GM23338 (cell line): ENCODE data around the gene CNPY4.

Experiments used
- CREB1 ChIP-seq: fragments of 250-450 bp; sonication (Bioruptor Pico); IDR thresholded peaks from 2 replicates; pipeline ENCODE4 v1.5.0; 2020; ENCODE audit warnings: low read depth, mild to moderate bottlenecking, moderate library complexity
- EZH2 ChIP-seq: fragments of 200-600 bp; sonication (generic); IDR thresholded peaks from one replicate; pipeline ENCODE4 v1.8.0; 2017; ENCODE audit warnings: antibody characterized with exemption, mild to moderate bottlenecking, low read depth; ENCODE audit not compliant: unreplicated experiment
- EZH2phosphoT487 ChIP-seq: fragments of 200-600 bp; sonication (generic); IDR thresholded peaks from one replicate; pipeline ENCODE4 v1.8.1; 2018; ENCODE audit warnings: antibody characterized with exemption; ENCODE audit not compliant: unreplicated experiment
- JUNB ChIP-seq: IDR thresholded peaks from one replicate; pipeline ENCODE4 v1.6.1; 2016; ENCODE audit warnings: antibody characterized with exemption; ENCODE audit not compliant: unreplicated experiment
- NANOG ChIP-seq: IDR thresholded peaks from 2 replicates; pipeline ENCODE4 v1.6.1; 2016; ENCODE audit warnings: antibody characterized with exemption, borderline replicate concordance
- POLR2AphosphoS5 ChIP-seq: IDR thresholded peaks from 2 replicates; pipeline ENCODE4 v1.6.1; 2016; ENCODE audit warnings: antibody characterized with exemption, low read depth
- STAT1 ChIP-seq: IDR thresholded peaks from one replicate; pipeline ENCODE4 v1.6.1; 2016; ENCODE audit warnings: antibody characterized with exemption; ENCODE audit not compliant: unreplicated experiment
- ZNF114 ChIP-seq: fragments of 250-450 bp; sonication (Bioruptor Pico); IDR thresholded peaks from 2 replicates; pipeline ENCODE4 v1.5.0; 2020; ENCODE audit warnings: mild to moderate bottlenecking, moderate library complexity
- ZNF331 ChIP-seq: fragments of 250-450 bp; sonication (Bioruptor Pico); IDR thresholded peaks from 2 replicates; pipeline ENCODE4 v1.5.0; 2020; ENCODE audit warnings: low read depth, mild to moderate bottlenecking, moderate library complexity
- TF ChIP-seq, protein P1 (sequence below), 2 experiments: fragments of 200-600 bp in 1 of 2; sonication (generic) in 1 of 2; conservative IDR thresholded peaks; 2 replicates each; pipeline versions ENCODE4 v1.5.1 to v1.6.1; 2016 to 2017; ENCODE audit warnings: antibody characterized with exemption in 2 of 2, low read depth in 2 of 2, mild to moderate bottlenecking in 2 of 2, moderate library complexity in 1 of 2
- TF ChIP-seq, protein P2 (sequence below): IDR thresholded peaks from one replicate; pipeline ENCODE4 v1.6.1; 2018; ENCODE audit warnings: antibody characterized with exemption; ENCODE audit not compliant: unreplicated experiment
- TF ChIP-seq, protein P3 (sequence below): IDR thresholded peaks from 2 replicates; pipeline ENCODE4 v1.6.1; 2016; ENCODE audit warnings: antibody characterized with exemption

DNA sequence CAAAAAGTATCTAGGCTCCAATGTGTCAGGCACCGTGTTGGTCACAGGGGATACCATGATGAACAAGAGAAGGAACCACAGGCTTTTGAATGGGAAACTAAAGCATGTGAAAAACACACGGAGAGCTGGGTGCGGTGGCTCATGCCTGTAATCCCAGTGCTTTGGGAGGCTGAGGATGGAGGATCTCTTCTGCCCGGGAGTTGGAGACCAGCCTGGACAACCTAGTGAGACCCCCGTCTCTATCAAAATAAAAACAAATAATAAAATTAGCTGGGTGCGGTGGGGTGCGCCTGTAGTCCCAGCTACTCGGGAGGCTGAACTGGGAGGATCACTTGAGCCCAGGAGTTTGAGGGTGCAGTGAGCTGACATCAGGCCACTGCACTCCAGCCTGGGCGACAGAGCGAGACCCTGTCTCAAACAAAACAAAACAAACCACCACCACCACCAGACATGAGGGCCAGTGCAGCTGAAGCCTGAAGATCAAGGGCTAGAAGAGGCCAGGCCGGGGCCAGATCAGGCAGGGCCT, 31.3 kb upstream of the CNPY4 start:
- TF ChIP-seq POLR2AphosphoS5, result no peak
- TF ChIP-seq, protein P1, sequence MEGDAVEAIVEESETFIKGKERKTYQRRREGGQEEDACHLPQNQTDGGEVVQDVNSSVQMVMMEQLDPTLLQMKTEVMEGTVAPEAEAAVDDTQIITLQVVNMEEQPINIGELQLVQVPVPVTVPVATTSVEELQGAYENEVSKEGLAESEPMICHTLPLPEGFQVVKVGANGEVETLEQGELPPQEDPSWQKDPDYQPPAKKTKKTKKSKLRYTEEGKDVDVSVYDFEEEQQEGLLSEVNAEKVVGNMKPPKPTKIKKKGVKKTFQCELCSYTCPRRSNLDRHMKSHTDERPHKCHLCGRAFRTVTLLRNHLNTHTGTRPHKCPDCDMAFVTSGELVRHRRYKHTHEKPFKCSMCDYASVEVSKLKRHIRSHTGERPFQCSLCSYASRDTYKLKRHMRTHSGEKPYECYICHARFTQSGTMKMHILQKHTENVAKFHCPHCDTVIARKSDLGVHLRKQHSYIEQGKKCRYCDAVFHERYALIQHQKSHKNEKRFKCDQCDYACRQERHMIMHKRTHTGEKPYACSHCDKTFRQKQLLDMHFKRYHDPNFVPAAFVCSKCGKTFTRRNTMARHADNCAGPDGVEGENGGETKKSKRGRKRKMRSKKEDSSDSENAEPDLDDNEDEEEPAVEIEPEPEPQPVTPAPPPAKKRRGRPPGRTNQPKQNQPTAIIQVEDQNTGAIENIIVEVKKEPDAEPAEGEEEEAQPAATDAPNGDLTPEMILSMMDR (conservative IDR thresholded peaks at IDR 0.05; ENCODE audit: low read depth in 2 of 2), result no peak
- TF ChIP-seq EZH2, result no peak
- TF ChIP-seq ZNF114, result no peak
- no peak for TF ChIP-seq CREB1 (CRISPR knock-in tag)
- TF ChIP-seq, protein P2, sequence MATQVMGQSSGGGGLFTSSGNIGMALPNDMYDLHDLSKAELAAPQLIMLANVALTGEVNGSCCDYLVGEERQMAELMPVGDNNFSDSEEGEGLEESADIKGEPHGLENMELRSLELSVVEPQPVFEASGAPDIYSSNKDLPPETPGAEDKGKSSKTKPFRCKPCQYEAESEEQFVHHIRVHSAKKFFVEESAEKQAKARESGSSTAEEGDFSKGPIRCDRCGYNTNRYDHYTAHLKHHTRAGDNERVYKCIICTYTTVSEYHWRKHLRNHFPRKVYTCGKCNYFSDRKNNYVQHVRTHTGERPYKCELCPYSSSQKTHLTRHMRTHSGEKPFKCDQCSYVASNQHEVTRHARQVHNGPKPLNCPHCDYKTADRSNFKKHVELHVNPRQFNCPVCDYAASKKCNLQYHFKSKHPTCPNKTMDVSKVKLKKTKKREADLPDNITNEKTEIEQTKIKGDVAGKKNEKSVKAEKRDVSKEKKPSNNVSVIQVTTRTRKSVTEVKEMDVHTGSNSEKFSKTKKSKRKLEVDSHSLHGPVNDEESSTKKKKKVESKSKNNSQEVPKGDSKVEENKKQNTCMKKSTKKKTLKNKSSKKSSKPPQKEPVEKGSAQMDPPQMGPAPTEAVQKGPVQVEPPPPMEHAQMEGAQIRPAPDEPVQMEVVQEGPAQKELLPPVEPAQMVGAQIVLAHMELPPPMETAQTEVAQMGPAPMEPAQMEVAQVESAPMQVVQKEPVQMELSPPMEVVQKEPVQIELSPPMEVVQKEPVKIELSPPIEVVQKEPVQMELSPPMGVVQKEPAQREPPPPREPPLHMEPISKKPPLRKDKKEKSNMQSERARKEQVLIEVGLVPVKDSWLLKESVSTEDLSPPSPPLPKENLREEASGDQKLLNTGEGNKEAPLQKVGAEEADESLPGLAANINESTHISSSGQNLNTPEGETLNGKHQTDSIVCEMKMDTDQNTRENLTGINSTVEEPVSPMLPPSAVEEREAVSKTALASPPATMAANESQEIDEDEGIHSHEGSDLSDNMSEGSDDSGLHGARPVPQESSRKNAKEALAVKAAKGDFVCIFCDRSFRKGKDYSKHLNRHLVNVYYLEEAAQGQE, result no peak
- TF ChIP-seq EZH2phosphoT487, result no peak
- TF ChIP-seq, protein P3, sequence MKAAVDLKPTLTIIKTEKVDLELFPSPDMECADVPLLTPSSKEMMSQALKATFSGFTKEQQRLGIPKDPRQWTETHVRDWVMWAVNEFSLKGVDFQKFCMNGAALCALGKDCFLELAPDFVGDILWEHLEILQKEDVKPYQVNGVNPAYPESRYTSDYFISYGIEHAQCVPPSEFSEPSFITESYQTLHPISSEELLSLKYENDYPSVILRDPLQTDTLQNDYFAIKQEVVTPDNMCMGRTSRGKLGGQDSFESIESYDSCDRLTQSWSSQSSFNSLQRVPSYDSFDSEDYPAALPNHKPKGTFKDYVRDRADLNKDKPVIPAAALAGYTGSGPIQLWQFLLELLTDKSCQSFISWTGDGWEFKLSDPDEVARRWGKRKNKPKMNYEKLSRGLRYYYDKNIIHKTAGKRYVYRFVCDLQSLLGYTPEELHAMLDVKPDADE, result no peak
- no peak for TF ChIP-seq JUNB
- no peak for TF ChIP-seq ZNF331 (CRISPR knock-in tag)
- TF ChIP-seq STAT1, result no peak
- no peak for TF ChIP-seq NANOG
